ENCODE results near the gene POU2F1. TPM values are rescaled to one million over a fixed set of nuclear protein-coding genes. Genes with fewer than 3 reads are reported as not detected.

Gene POU2F1
- total RNA-seq, 1 experiment from 2014 or later: 25.3 TPM

DNA sequence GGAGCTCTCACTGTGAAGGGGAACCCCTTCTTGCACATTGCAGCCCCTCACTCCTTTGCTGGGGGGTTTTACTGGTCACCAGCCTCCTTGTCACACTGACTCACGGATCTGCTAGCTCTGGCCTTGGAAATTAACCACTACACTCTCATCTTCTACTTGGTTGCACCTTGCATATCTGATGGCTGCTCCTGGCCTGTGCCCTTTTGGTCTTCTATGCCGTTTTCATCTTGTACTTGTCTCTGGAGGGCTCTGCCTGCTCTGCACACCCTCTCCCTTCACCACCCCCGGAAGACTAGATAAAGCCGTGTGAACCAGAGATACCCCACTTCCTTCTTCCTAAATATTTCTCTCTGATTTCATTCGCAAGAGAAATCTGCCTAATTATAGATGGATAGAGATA is 253.1 kb downstream of the POU2F1 start:
- TF ChIP-seq, protein P1, sequence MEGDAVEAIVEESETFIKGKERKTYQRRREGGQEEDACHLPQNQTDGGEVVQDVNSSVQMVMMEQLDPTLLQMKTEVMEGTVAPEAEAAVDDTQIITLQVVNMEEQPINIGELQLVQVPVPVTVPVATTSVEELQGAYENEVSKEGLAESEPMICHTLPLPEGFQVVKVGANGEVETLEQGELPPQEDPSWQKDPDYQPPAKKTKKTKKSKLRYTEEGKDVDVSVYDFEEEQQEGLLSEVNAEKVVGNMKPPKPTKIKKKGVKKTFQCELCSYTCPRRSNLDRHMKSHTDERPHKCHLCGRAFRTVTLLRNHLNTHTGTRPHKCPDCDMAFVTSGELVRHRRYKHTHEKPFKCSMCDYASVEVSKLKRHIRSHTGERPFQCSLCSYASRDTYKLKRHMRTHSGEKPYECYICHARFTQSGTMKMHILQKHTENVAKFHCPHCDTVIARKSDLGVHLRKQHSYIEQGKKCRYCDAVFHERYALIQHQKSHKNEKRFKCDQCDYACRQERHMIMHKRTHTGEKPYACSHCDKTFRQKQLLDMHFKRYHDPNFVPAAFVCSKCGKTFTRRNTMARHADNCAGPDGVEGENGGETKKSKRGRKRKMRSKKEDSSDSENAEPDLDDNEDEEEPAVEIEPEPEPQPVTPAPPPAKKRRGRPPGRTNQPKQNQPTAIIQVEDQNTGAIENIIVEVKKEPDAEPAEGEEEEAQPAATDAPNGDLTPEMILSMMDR (IDR thresholded peaks at IDR 0.05; ENCODE audit: unreplicated experiment): no peak
- Mint-ChIP-seq H3K4me1 (ENCODE audit: low read depth, unreplicated experiment) (no peaks in the 10 kb centered on the region), H3K27ac (ENCODE audit: unreplicated experiment) (no peak overlapping the region), H3K4me3 (ENCODE audit: low read depth, unreplicated experiment) (no peak overlapping the region), H3K9me3 (ENCODE audit: low read depth, unreplicated experiment) (no peaks in the 10 kb centered on the region), H3K27me3 (ENCODE audit: unreplicated experiment) (peaks cover 32% of the 10 kb centered on the region), H3K36me3 (ENCODE audit: insufficient read depth, unreplicated experiment) (no peaks in the 10 kb centered on the region)
- no TSS peak for BruUV-seq (replicated peaks)
- intact Hi-C loops (cut with micrococcal nuclease; ENCODE audit: unreplicated experiment): no loop called here
- no peak for DNase-seq
- CTCF ChIA-PET: no interaction called here

- Mint-ChIP-seq H3K27ac (ENCODE audit: unreplicated experiment) (no peak overlapping the region), H3K4me3 (ENCODE audit: low read depth, unreplicated experiment) (no peak overlapping the region), H3K27me3 (ENCODE audit: unreplicated experiment) (peaks cover 37% of the 10 kb centered on the region), H3K36me3 (ENCODE audit: insufficient read depth, unreplicated experiment) (no peaks in the 10 kb centered on the region), H3K9me3 (ENCODE audit: low read depth, unreplicated experiment) (no peaks in the 10 kb centered on the region), H3K4me1 (ENCODE audit: low read depth, unreplicated experiment) (no peaks in the 10 kb centered on the region)
- DNase-seq: no peak
- CTCF ChIA-PET: no interaction called here
- intact Hi-C loops (cut with micrococcal nuclease; ENCODE audit: unreplicated experiment): no loop called here
- TF ChIP-seq, protein P1 (IDR thresholded peaks at IDR 0.05; ENCODE audit: unreplicated experiment): no peak
- no TSS peak for BruUV-seq (replicated peaks)
Observed at GRCh38 chr1:167474191-167474641, 253.5 kb downstream of the POU2F1 start.

GRCh38 chr1:167476061-167476460 is 255.4 kb downstream of the POU2F1 start:
- Mint-ChIP-seq H3K36me3 (ENCODE audit: insufficient read depth, unreplicated experiment) (no peaks in the 10 kb centered on the region), H3K4me1 (ENCODE audit: low read depth, unreplicated experiment) (no peaks in the 10 kb centered on the region), H3K4me3 (ENCODE audit: low read depth, unreplicated experiment) (no peak overlapping the region), H3K9me3 (ENCODE audit: low read depth, unreplicated experiment) (no peaks in the 10 kb centered on the region), H3K27ac (ENCODE audit: unreplicated experiment) (no peak overlapping the region), H3K27me3 (ENCODE audit: unreplicated experiment) (peaks cover 55% of the 10 kb centered on the region)
- intact Hi-C loops (cut with micrococcal nuclease; ENCODE audit: unreplicated experiment): no loop called here
- CTCF ChIA-PET: interaction anchor here (0.6 kb wide), 1 partner anchor 256 kb away, joined by 5 read pairs; the partner anchor contains the start of gene POU2F1
- TF ChIP-seq, protein P1 (IDR thresholded peaks at IDR 0.05; ENCODE audit: unreplicated experiment): no peak
- no TSS peak for BruUV-seq (replicated peaks)
- DNase-seq: no peak

Other genes starting within 250 kb of the POU2F1 start
- 0.91 and 1.9 TPM in 2 replicates for gene ILDR2, start 245.3 kb upstream of the POU2F1 start, total RNA-seq (2022)
- gene MAEL, start 231.6 kb upstream of the POU2F1 start, total RNA-seq (2022): 0.34 TPM in 1 of 2 replicates, not detected in the other
- gene GPA33, start 130.5 kb upstream of the POU2F1 start, total RNA-seq (2022): not detected in 2 replicates
- gene STYXL2, start 126.8 kb upstream of the POU2F1 start, total RNA-seq (2022): not detected in 2 replicates